BLaER1 (cell line): Measurements from ENCODE around the gene CDH8.
A peak's percentile ranks its signal among the peaks of the same experiment; 100 is the strongest.

ENCODE experiments used
- H3K27ac ChIP-seq: shearing (Covaris generic); formaldehyde crosslinking; 2 replicates; pipeline ENCODE4 v1.8.1; 2022
- H3K27me3 ChIP-seq: shearing (Covaris generic); formaldehyde crosslinking; 2 replicates; pipeline ENCODE4 v1.8.1; 2022
- H3K36me3 ChIP-seq: shearing (Covaris generic); formaldehyde crosslinking; 2 replicates; pipeline ENCODE4 v1.8.1; 2022
- H3K4me1 ChIP-seq: shearing (Covaris generic); formaldehyde crosslinking; 2 replicates; pipeline ENCODE4 v1.8.1; 2022
- H3K4me2 ChIP-seq: shearing (Covaris generic); formaldehyde crosslinking; 2 replicates; pipeline ENCODE4 v1.8.1; 2022
- H3K4me3 ChIP-seq: shearing (Covaris generic); formaldehyde crosslinking; 2 replicates; pipeline ENCODE4 v1.8.1; 2022
- H3K9ac ChIP-seq: shearing (Covaris generic); formaldehyde crosslinking; 2 replicates; pipeline ENCODE4 v1.8.1; 2022
- H3K9me3 ChIP-seq: shearing (Covaris generic); formaldehyde crosslinking; 2 replicates; pipeline ENCODE4 v1.8.1; 2022
- H4K20me1 ChIP-seq: shearing (Covaris generic); formaldehyde crosslinking; 2 replicates; pipeline ENCODE4 v1.8.1; 2022
- Cebpa-rat ChIP-seq: shearing (Covaris generic); IDR thresholded peaks from 2 replicates; pipeline ENCODE4 v1.8.1; 2022

Gene CDH8

DNA sequence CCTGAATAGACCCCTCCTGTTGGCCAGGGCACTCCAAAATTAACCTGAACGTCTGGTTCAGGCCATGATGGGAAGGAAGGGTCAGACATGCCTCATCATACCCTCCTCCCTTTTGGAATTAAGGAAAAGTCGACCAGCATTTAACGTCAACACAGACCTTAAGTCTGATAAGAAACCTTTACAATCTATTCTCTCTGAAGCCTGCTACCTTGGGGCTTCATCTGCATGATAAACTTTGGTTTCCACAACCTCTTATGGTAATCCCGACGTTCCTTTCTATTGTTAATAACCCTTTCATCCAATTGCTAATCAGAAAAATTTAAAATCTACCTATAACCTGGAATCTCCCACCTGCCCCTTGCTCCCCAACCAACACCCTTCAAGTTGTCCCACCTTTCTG, 358.5 kb downstream of the CDH8 start:
- Histone ChIP-seq H3K27me3 (no peaks in the 10 kb centered on the region), H3K4me1 (peaks cover 9% of the 10 kb centered on the region), H3K4me3 (no peak overlapping the region), H3K9me3 (no peaks in the 10 kb centered on the region), H3K36me3 (no peaks in the 10 kb centered on the region), H3K27ac (no peak overlapping the region), H4K20me1 (no peaks in the 10 kb centered on the region), H3K4me2 (0 out of 2 replicates have a peak overlapping the region, but pooled peaks have one; percentile 19), H3K9ac (no peak overlapping the region)
- TF ChIP-seq Cebpa-rat, result no peak

DNA sequence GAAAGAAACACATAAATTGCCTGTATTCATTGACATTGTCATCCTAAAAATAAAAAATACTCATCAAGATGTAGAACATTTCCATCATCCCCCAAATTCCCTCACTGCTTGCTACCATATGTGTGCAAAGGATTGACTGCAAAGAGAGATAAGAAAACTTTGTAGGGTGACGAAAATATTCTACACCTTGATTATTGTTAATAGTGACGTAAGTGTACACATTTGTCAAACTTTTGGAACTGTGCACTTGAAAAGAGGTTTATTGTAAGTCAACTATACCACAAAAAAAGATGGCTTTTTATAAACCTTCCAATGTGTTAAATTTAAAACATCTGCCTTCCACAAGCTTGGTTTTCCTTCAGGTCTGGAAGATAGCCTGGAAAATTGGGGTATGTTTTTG, 359.5 kb downstream of the CDH8 start:
- no peaks in the 10 kb centered on the region for H3K9me3 ChIP-seq
- H3K4me1 ChIP-seq, result peaks cover 9% of the 10 kb centered on the region
- no peak overlapping the region for H3K4me2 ChIP-seq
- H3K36me3 ChIP-seq, result no peaks in the 10 kb centered on the region
- TF ChIP-seq Cebpa-rat, result no peak
- H3K27me3 ChIP-seq, result no peaks in the 10 kb centered on the region
- no peak overlapping the region for H3K27ac ChIP-seq
- no peak overlapping the region for H3K9ac ChIP-seq
- H4K20me1 ChIP-seq, result no peaks in the 10 kb centered on the region
- no peak overlapping the region for H3K4me3 ChIP-seq

- no peak overlapping the region for H3K4me3 ChIP-seq
- no peak overlapping the region for H3K9ac ChIP-seq
- TF ChIP-seq Cebpa-rat, result no peak
- no peaks in the 10 kb centered on the region for H3K36me3 ChIP-seq
- H3K4me2 ChIP-seq, result no peak overlapping the region
- H3K9me3 ChIP-seq, result no peaks in the 10 kb centered on the region
- no peaks in the 10 kb centered on the region for H3K4me1 ChIP-seq
- H3K27ac ChIP-seq, result no peak overlapping the region
- no peaks in the 10 kb centered on the region for H3K27me3 ChIP-seq
- no peaks in the 10 kb centered on the region for H4K20me1 ChIP-seq
Observed at GRCh38 chr16:61671161-61671560, 365.1 kb downstream of the CDH8 start.

DNA sequence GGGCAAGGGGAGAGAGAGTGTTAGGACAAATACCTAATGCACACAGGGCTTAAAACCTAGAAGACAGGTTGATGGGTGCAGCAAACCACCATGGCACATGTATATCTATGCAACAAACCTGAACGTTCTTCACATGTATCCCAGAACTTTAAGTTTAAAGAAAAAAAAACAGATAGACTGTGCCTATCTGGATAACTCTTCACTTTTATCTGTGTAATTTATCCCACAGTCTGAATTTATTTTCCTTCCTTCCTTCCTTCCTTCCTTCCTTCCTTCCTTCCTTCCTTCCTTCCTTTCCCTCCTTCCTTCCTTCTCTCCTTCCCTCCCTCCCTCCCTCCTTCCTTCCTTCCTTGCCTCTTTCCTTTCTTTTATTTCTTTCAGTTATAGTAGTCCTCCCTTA, 370.7 kb downstream of the CDH8 start:
- TF ChIP-seq Cebpa-rat, result no peak
- Histone ChIP-seq H3K4me1 (no peaks in the 10 kb centered on the region), H3K27me3 (no peaks in the 10 kb centered on the region), H4K20me1 (no peaks in the 10 kb centered on the region), H3K4me2 (no peak overlapping the region), H3K9me3 (no peaks in the 10 kb centered on the region), H3K27ac (no peak overlapping the region), H3K9ac (no peak overlapping the region), H3K4me3 (no peak overlapping the region), H3K36me3 (no peaks in the 10 kb centered on the region)

DNA sequence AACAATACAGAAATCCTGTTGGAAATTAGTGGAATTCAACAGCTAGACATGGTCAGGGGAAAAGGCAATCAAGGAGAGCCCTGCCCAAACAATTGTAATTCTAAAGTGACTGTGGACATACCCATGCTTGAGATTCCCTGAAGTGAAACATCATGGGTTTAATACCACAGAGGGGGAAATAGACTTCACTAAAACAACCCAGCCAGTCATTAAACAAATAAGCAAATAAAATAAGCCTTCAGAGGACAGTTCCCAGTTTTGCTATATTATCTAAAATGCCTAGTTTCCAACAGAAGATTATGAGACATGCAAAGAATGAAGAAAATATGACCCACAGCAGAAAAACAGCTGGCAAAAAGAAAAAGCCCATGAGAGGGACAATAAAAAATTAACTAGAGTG, 376.3 kb downstream of the CDH8 start:
- Histone ChIP-seq H3K9ac (no peak overlapping the region), H3K4me2 (no peak overlapping the region), H3K9me3 (no peaks in the 10 kb centered on the region), H3K27me3 (no peaks in the 10 kb centered on the region), H4K20me1 (no peaks in the 10 kb centered on the region), H3K4me3 (no peak overlapping the region), H3K27ac (no peak overlapping the region), H3K36me3 (no peaks in the 10 kb centered on the region), H3K4me1 (no peaks in the 10 kb centered on the region)
- no peak for TF ChIP-seq Cebpa-rat

DNA sequence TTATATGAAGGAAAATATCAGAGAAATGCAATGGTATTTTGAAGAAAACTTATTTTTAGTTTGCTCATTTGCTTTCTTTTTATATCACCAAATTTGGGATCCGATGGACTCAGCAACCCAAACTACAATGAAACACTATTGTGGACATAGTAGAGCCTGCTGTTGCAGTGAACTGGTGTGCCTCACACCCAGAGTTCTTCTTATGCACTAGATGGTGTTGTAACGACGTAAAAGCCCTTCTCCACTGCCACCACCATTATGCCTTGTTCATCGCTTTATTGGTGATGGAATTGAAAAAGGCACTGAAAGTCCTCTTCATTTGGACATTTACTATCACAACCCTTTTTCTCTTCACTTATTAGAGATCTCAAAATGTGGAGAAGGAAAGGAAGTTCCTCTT, 381.3 kb downstream of the CDH8 start:
- Histone ChIP-seq H3K36me3 (no peaks in the 10 kb centered on the region), H3K27ac (no peak overlapping the region), H3K27me3 (no peaks in the 10 kb centered on the region), H3K4me3 (no peak overlapping the region), H4K20me1 (no peaks in the 10 kb centered on the region), H3K9me3 (no peaks in the 10 kb centered on the region), H3K4me1 (no peaks in the 10 kb centered on the region), H3K4me2 (no peak overlapping the region), H3K9ac (no peak overlapping the region)
- no peak for TF ChIP-seq Cebpa-rat

GRCh38 chr16:61653544-61653943, 382.7 kb downstream of the CDH8 start:
- Histone ChIP-seq H3K4me1 (no peaks in the 10 kb centered on the region), H4K20me1 (no peaks in the 10 kb centered on the region), H3K4me2 (no peak overlapping the region), H3K4me3 (no peak overlapping the region), H3K27ac (no peak overlapping the region), H3K36me3 (no peaks in the 10 kb centered on the region), H3K27me3 (no peaks in the 10 kb centered on the region), H3K9me3 (no peaks in the 10 kb centered on the region), H3K9ac (no peak overlapping the region)
- no peak for TF ChIP-seq Cebpa-rat

DNA sequence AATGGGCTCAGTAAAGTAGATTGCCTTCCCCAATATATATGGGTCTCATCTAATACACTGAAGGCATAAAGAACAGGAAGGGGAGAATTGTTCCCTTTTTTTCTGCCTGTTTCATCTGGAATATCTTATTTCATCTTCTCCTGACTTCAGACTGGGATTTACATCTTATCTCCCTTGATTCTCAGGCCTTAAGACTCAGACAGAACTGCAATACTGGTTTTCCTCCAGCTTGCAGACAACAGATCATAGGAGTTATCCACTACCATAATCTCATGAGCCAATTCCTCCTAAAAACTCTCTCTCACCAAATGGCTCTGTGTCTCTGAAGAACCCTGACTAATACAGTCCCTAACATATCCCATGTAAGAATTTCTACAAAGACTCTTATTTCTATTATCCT, 390.7 kb downstream of the CDH8 start:
- H3K36me3 ChIP-seq, result no peaks in the 10 kb centered on the region

GRCh38 chr16:61644736-61645135, 391.5 kb downstream of the CDH8 start:
- H3K4me3 ChIP-seq, result no peak overlapping the region
- no peaks in the 10 kb centered on the region for H3K9me3 ChIP-seq
- H3K36me3 ChIP-seq, result no peaks in the 10 kb centered on the region
- no peak overlapping the region for H3K9ac ChIP-seq
- H3K4me1 ChIP-seq, result no peaks in the 10 kb centered on the region
- no peak for TF ChIP-seq Cebpa-rat
- H3K4me2 ChIP-seq, result no peak overlapping the region
- H3K27ac ChIP-seq, result no peak overlapping the region
- no peaks in the 10 kb centered on the region for H3K27me3 ChIP-seq
- no peaks in the 10 kb centered on the region for H4K20me1 ChIP-seq

More for the DNA sequence above, 390.7 kb downstream of the CDH8 start:
- no peaks in the 10 kb centered on the region for H3K4me1 ChIP-seq
- H4K20me1 ChIP-seq, result no peaks in the 10 kb centered on the region
- no peak overlapping the region for H3K4me3 ChIP-seq
- no peaks in the 10 kb centered on the region for H3K9me3 ChIP-seq
- no peak overlapping the region for H3K9ac ChIP-seq
- no peaks in the 10 kb centered on the region for H3K27me3 ChIP-seq
- TF ChIP-seq Cebpa-rat, result no peak
- H3K4me2 ChIP-seq, result no peak overlapping the region
- H3K27ac ChIP-seq, result no peak overlapping the region

DNA sequence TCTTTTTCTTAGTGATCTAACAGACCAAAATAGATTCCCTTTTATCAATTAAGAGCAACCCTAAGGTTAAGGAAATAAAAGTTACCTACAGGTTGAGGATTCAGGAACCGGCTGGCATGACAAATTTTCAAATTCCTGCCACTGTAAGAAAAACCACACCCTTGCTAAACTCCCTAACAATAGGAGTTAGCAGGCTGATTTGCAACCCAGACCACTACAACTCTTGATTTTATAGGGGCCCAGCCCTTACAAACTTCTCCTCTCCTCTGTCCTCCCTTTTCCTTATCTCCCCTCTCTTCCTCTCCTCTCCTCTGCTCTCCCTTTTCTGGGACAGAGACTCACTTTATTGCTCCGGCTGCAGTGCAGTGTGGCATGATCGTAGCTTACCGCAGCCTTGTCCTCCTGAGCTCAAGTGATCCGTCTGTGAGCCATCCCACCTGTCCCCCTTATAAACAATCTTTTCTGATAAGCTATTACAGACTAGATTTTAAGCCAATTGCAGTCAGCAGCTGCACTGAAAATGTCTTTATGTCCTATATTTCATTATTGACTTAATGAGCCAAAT, 418.9 kb downstream of the CDH8 start:
- Histone ChIP-seq H3K36me3 (no peaks in the 10 kb centered on the region), H3K9ac (no peak overlapping the region), H3K27me3 (no peaks in the 10 kb centered on the region), H3K27ac (no peak overlapping the region), H3K4me2 (no peak overlapping the region), H3K9me3 (no peaks in the 10 kb centered on the region), H3K4me3 (no peak overlapping the region), H3K4me1 (no peaks in the 10 kb centered on the region), H4K20me1 (no peaks in the 10 kb centered on the region)
- no peak for TF ChIP-seq Cebpa-rat

DNA sequence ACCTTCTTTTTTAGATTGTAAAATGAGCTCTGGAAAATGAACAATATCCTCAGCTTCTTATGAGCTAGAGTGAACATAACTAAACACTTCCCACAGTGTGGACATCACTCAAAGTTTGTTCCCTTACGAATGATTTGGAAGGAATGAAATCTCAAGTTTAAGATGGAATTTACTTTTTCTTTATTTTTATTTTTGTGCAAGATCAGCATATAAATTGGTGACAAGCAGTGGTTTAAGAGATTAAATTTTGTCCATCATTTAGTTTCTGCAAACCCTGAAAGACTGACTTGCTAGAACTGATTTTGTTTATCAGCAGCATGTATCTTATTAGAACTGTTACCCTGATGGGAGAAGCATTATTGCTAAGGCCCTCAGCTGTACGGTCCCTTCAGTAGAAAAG, 420.1 kb downstream of the CDH8 start:
- no peaks in the 10 kb centered on the region for H3K4me1 ChIP-seq
- no peak overlapping the region for H3K27ac ChIP-seq
- no peaks in the 10 kb centered on the region for H3K36me3 ChIP-seq
- no peaks in the 10 kb centered on the region for H3K9me3 ChIP-seq
- no peaks in the 10 kb centered on the region for H3K27me3 ChIP-seq
- TF ChIP-seq Cebpa-rat, result no peak
- no peak overlapping the region for H3K4me2 ChIP-seq
- H3K4me3 ChIP-seq, result no peak overlapping the region
- no peak overlapping the region for H3K9ac ChIP-seq
- H4K20me1 ChIP-seq, result no peaks in the 10 kb centered on the region
